ENCODE results near the gene KLHDC7B. TPM values are rescaled to one million over a fixed set of nuclear protein-coding genes. Genes with fewer than 3 reads are reported as not detected.

Gene KLHDC7B
- total RNA-seq, 1 experiment from 2014 or later = not detected

DNA sequence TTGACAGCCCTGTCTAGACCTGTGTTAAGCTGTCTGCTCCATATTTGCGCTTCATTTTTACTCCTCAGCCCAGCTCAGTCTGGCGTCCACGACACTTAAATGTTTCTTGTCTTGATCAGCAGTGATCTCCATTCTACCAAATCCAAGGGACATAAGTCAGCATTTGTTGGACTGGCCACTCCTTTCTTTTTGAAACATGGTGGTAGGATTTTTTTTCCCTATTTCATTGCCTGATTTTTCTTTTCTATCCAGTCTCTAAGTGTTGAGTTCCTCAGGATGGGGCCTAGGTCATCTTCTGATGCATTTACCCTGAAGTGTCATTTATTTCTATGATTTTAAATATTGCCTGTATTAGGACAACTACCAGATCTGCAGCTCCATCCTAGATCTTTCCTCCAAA, 36.8 kb upstream of the KLHDC7B start:
- H3K27me3 ChIP-seq (ENCODE audit: low read length) = no peaks in the 10 kb centered on the region
- peaks cover 58% of the 10 kb centered on the region for H3K79me2 ChIP-seq (ENCODE audit: low read length)
- H3K4me2 ChIP-seq (ENCODE audit: low read length) = peak overlapping the region; percentile 88
- CTCF ChIA-PET = interaction anchor here (1.4 kb wide), 1 partner anchor 17 kb away, joined by 15 read pairs; the partner anchor contains the start of gene SCO2
- H3K9me3 ChIP-seq (ENCODE audit: low read length) = no peaks in the 10 kb centered on the region
- no peak overlapping the region for H2AFZ ChIP-seq (ENCODE audit: low read length)
- BruUV-seq (replicated peaks) = TSS peak; percentile 69
- POLR2A ChIA-PET (ENCODE audit: unreplicated experiment) = no interaction called here
- ATAC-seq (no peak), DNase-seq (no peak)
- peak overlapping the region; percentile 85 for H3K9ac ChIP-seq (ENCODE audit: low read length)
- no peaks in the 10 kb centered on the region for H3K9me2 ChIP-seq (replicated peaks; ENCODE audit: low read length)
- H3K27ac ChIP-seq (ENCODE audit: low read length) = no peak overlapping the region
- H3K4me3 ChIP-seq (ENCODE audit: low read length) = peak overlapping the region; percentile 86
- TF ChIP-seq EZH2 (IDR thresholded peaks at IDR 0.05; ENCODE audit: low read length, unreplicated experiment) = no peak
- TF ChIP-seq EZH2phosphoT487 (IDR thresholded peaks at IDR 0.05; ENCODE audit: borderline replicate concordance, low read length) = no peak
- no peak for TF ChIP-seq CTCF (conservative IDR thresholded peaks at IDR 0.05; ENCODE audit: low read depth, low read length)
- H3F3A ChIP-seq (ENCODE audit: low read length, unreplicated experiment) = no peaks in the 10 kb centered on the region
- H3K4me1 ChIP-seq (ENCODE audit: insufficient read depth, low read length) = peaks cover 7% of the 10 kb centered on the region
- no peaks in the 10 kb centered on the region for H3K36me3 ChIP-seq (ENCODE audit: low read depth, low read length)
- intact Hi-C loops (cut with micrococcal nuclease) = no loop called here
- H4K20me1 ChIP-seq (ENCODE audit: low read length) = no peaks in the 10 kb centered on the region

DNA sequence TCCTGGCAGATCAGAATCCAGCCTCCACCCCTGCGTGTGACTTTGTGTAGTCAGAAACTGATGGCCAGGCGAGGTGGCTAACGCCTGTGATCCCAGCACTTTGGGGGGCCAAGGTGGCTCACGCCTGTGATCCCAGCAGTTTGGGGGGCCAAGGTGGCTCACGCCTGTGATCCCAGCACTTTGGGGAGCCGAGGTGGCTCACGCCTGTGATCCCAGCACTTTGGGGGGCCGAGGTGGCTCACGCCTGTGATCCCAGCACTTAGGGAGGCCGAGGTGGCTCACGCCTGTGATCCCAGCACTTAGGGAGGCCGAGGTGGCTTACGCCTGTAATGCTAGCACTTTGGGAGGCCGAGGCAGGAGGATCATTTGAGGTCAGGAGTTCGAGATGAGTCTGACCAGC, 32.5 kb upstream of the KLHDC7B start:
- ChIA-PET CTCF (no interaction called here), POLR2A (ENCODE audit: unreplicated experiment) (no interaction called here)
- no peaks in the 10 kb centered on the region for H3K9me3 ChIP-seq (ENCODE audit: low read length)
- H3K4me2 ChIP-seq (ENCODE audit: low read length) = no peak overlapping the region
- BruUV-seq (replicated peaks) = no TSS peak
- H3K4me1 ChIP-seq (ENCODE audit: insufficient read depth, low read length) = peaks cover 7% of the 10 kb centered on the region
- no peaks in the 10 kb centered on the region for H3K9me2 ChIP-seq (replicated peaks; ENCODE audit: low read length)
- H3K27me3 ChIP-seq (ENCODE audit: low read length) = no peaks in the 10 kb centered on the region
- no peak overlapping the region for H3K9ac ChIP-seq (ENCODE audit: low read length)
- no peak for ATAC-seq
- H2AFZ ChIP-seq (ENCODE audit: low read length) = no peak overlapping the region
- intact Hi-C loops (cut with micrococcal nuclease) = no loop called here
- no peak overlapping the region for H3K27ac ChIP-seq (ENCODE audit: low read length)
- TF ChIP-seq EZH2 (IDR thresholded peaks at IDR 0.05; ENCODE audit: low read length, unreplicated experiment) (no peak), CTCF (conservative IDR thresholded peaks at IDR 0.05; ENCODE audit: low read depth, low read length) (no peak), EZH2phosphoT487 (IDR thresholded peaks at IDR 0.05; ENCODE audit: borderline replicate concordance, low read length) (no peak)
- no peaks in the 10 kb centered on the region for H4K20me1 ChIP-seq (ENCODE audit: low read length)
- H3K36me3 ChIP-seq (ENCODE audit: low read depth, low read length) = no peaks in the 10 kb centered on the region
- DNase-seq = no peak
- peaks cover 60% of the 10 kb centered on the region for H3K79me2 ChIP-seq (ENCODE audit: low read length)
- no peaks in the 10 kb centered on the region for H3F3A ChIP-seq (ENCODE audit: low read length, unreplicated experiment)
- H3K4me3 ChIP-seq (ENCODE audit: low read length) = no peak overlapping the region

- ATAC-seq = no peak
- peaks cover 36% of the 10 kb centered on the region for H3K79me2 ChIP-seq (ENCODE audit: low read length)
- H4K20me1 ChIP-seq (ENCODE audit: low read length) = no peaks in the 10 kb centered on the region
- no peaks in the 10 kb centered on the region; the same call in 1 of the 2 replicates for H3K36me3 ChIP-seq (ENCODE audit: low read depth, low read length)
- intact Hi-C loops (cut with micrococcal nuclease) = no loop called here
- no TSS peak for BruUV-seq (replicated peaks)
- no peaks in the 10 kb centered on the region for H3K4me1 ChIP-seq (ENCODE audit: insufficient read depth, low read length)
- TF ChIP-seq EZH2phosphoT487 (IDR thresholded peaks at IDR 0.05; ENCODE audit: borderline replicate concordance, low read length) = no peak
- TF ChIP-seq EZH2 (IDR thresholded peaks at IDR 0.05; ENCODE audit: low read length, unreplicated experiment) = no peak
- TF ChIP-seq CTCF (conservative IDR thresholded peaks at IDR 0.05; ENCODE audit: low read depth, low read length) = no peak
- no peaks in the 10 kb centered on the region for H3K27me3 ChIP-seq (ENCODE audit: low read length)
- POLR2A ChIA-PET (ENCODE audit: unreplicated experiment) = no interaction called here
- no peak overlapping the region for H3K4me3 ChIP-seq (ENCODE audit: low read length)
- H2AFZ ChIP-seq (ENCODE audit: low read length) = no peak overlapping the region
- H3K9me2 ChIP-seq (replicated peaks; ENCODE audit: low read length) = no peaks in the 10 kb centered on the region
- CTCF ChIA-PET = no interaction called here
- H3K9me3 ChIP-seq (ENCODE audit: low read length) = no peaks in the 10 kb centered on the region
- H3K27ac ChIP-seq (ENCODE audit: low read length) = no peak overlapping the region
- DNase-seq = no peak
- no peak overlapping the region for H3K4me2 ChIP-seq (ENCODE audit: low read length)
- H3F3A ChIP-seq (ENCODE audit: low read length, unreplicated experiment) = no peaks in the 10 kb centered on the region
- no peak overlapping the region for H3K9ac ChIP-seq (ENCODE audit: low read length)
Observed at GRCh38 chr22:50516068-50516467, 29.6 kb upstream of the KLHDC7B start.
